GM18505 (cell line): ENCODE data around the gene MAGEA2B.
"Not testable (repeated sequence)": the region's sequence is repeated elsewhere in the genome, so short reads cannot be mapped to it uniquely, and the experiment has no call there.

Source experiments
- ATAC-seq: cut with Tn5 transposase; IDR thresholded peaks from one replicate; pipeline ENCODE4 v1.9.1; 2021; ENCODE audit not compliant: unreplicated experiment
- POLR2A ChIP-seq: IDR thresholded peaks from 4 replicates; pipeline ENCODE4 v1.6.1; 2011; ENCODE audit warnings: borderline replicate concordance; ENCODE audit not compliant: insufficient read depth, insufficient read length; ENCODE audit errors: extremely low read depth

MAGEA2B gene

DNA sequence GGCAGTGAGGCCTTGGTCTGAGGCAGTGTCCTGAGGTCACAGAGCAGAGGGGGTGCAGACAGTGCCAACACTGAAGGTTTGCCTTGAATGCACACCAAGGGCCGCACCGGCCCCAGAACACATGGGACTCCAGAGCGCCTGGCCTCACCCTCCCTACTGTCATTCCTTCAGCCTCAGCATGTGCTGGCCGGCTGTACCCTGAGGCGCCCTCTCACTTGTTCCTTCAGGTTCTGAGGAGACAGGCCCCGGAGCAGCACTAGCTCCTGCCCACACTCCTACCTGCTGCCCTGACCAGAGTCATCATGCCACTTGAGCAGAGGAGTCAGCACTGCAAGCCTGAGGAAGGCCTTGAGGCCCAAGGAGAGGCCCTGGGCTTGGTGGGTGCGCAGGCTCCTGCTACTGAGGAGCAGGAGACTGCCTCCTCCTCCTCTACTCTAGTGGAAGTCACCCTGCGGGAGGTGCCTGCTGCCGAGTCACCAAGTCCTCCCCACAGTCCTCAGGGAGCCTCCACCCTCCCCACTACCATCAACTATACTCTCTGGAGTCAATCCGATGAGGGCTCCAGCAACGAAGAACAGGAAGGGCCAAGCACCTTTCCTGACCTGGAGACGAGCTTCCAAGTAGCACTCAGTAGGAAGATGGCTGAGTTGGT is 21.6 kb downstream of the MAGEA2B start:
- no peak for ATAC-seq
- no peak for TF ChIP-seq POLR2A

DNA sequence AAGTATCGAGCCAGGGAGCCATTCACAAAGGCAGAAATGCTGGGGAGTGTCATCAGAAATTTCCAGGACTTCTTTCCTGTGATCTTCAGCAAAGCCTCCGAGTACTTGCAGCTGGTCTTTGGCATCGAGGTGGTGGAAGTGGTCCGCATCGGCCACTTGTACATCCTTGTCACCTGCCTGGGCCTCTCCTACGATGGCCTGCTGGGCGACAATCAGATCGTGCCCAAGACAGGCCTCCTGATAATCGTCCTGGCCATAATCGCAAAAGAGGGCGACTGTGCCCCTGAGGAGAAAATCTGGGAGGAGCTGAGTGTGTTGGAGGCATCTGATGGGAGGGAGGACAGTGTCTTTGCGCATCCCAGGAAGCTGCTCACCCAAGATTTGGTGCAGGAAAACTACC is 22.1 kb downstream of the MAGEA2B start:
- ATAC-seq = not testable (repeated sequence)

DNA sequence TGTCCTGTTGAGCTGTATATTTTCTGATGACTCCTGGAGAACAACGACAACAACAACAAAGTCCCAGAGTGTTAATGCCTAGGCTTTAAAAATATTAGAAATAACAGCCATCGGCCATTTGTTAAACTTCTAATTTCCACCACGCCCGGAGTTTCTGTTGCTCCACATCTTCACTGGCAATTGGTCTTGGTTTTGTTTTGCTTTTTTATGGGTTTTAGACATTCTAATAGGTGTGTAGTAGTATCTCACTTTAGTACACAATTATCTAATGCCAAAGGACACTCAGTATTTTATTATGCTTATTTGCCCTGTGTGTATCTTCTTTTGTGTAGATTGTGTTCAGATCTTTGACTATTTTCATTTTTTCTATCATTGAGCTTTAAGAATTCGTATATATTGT is 24.1 kb downstream of the MAGEA2B start:
- ATAC-seq = no peak

DNA sequence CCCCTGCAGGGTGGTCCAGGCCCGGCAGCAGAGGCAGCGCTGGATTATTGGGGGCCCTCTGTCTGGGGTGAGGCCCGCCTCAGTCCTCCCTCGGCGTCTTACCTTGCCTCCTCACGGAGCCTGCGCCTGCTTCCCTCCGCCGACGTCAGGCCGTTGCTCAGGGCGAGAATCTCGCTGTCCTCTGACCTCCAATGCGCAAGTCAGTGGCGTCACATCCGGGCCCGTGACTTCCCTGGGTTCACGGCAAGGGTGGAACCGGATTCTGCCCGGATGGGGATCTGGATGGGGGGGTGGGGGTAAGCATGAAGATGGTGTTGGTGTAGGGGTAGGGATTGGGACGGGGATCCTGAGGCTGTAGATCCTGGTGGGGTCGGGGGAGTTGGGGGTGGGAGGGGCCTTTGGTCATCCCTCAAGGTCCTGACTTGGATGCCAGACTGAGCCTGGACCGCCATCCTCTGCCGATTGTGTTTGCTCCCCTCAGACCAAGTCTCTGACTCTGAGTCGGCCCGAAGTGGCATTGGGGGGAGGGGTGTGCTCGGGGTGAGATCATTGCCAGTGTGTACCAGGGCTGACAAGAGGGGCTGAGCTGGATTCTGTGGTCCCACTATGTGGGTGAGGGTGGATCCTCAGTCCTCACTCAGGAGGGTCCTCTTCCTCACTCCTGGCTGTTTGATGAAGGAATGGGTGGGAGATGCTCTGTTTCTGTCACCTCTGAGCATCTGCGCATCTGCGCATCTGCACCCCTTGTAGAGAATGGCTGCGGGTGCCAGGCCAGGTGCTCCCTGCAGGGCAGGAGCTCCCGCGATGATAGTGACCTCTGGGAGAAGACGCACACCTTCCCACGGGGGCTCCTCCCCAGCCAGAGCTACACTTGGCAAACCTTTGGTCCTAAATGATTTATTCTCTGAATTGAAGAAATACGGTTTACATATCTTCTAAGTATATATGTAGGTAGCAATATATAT is 39.5 kb downstream of the MAGEA2B start, which contains the start of gene MAGEA2:
TSS of gene MAGEA2 (minus strand) at position 157 of the 965 bp plus-strand sequence. CDS start 2,479 bp downstream, outside the sequence.
- ATAC-seq = not testable (repeated sequence)

More for the DNA sequence above, 24.1 kb downstream of the MAGEA2B start:
- no peak for TF ChIP-seq POLR2A

DNA sequence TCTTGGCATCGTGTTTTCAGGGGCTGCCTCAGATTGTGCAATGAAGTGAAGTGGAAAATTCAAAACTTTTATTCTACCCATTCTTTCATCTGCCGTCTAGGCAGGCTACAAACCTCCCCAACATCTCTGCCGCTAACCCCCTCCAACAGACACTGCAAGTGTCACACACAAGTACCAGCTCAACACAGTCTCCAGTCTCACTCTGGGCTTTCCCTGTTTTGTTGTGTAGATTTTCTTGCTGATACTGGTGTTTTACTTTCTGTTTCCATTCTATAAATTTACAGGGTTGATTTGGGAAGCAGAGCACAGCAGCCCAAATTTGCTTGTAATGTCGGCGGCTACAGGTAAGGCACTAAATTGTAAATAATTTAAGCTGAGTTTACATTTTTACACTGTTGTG is 40.4 kb downstream of the MAGEA2B start:
- ATAC-seq = not testable (repeated sequence)

DNA sequence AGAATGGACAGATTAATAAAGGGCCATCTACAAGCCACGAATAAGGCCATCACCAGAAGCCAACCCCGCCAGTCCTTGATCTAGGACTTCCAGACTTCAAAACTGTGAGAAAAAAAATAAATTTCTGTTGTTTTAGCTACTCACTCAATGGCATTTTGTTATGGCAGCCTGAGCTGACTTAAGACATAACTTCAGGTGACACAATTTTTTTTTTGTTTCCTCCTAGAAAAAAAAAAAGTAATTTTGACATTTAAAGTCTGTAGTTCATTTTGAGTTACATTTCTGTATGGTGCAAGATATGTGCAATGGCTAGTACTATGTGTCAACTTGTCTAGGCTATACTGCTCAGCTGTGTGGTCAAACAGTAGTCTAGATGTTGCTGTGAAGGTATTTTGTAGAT is 44.5 kb downstream of the MAGEA2B start, which contains the start of gene CSAG3:
TSS of gene CSAG3 (plus strand) at position 301 of the 400 bp plus-strand sequence.
- not testable (repeated sequence) for ATAC-seq

DNA sequence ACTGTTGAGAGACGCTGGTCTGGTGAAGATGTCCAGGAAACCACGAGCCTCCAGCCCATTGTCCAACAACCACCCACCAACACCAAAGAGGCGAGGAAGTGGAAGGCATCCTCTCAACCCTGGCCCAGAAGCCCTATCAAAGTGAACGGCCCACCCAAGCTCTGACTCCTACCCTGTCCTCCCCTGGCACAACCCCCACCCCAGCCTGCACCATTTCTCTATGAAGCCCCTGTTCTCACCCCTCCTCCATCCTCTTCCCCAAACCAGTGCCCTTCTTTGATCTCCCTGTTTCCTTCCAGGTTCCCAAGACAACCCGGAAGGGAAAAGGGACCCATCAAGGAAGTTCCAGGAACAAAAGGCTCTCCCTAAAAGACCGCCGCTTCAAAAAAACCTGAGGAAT is 45.1 kb downstream of the MAGEA2B start:
- not testable (repeated sequence) for ATAC-seq

DNA sequence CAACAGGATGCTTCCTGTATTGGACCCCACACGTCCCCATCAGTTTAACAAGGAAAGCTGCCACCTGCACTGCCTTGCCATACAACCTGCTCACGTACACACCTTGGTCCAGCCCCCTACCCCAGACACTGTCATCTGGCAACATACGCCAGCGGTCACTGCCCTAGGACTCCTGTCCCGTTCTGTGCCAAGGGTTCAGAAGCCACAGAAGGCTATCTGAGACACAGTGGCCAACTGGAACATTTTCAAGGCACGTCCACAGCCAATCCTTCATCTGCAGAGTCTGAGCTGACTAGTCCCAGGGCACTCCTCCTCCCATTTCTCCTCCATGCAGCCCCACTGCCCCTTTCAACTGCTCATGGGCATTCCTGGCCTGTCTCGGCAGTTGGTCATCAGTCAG is 47.2 kb downstream of the MAGEA2B start:
- ATAC-seq = not testable (repeated sequence)

DNA sequence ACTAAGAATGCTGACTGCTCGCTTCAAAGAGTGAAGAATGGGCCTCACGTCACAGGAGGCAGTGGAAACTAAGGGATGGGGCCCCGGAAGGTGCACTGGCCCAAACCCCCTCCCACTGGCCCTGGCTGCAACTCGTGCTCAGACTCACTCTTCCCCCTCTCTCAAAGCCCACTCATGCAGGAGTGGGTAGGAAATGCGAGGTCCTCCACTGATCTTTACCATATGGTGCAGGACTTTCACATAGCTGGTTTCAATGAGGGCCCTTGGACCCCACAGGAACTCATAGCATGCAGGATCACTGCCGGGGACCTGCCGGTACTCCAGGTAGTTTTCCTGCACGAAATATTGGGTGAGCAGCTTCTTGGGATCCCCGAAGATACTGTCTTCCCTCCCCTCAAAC is 52.1 kb downstream of the MAGEA2B start:
- not testable (repeated sequence) for ATAC-seq
